Measurements from ENCODE around the gene SGMS1. TPM values are rescaled to one million over a fixed set of nuclear protein-coding genes. Genes with fewer than 3 reads are reported as not detected.

The SGMS1 gene
- total RNA-seq, 4 donors from 2014 or later = 80.8 to 98.9 (median 90.7) TPM

DNA sequence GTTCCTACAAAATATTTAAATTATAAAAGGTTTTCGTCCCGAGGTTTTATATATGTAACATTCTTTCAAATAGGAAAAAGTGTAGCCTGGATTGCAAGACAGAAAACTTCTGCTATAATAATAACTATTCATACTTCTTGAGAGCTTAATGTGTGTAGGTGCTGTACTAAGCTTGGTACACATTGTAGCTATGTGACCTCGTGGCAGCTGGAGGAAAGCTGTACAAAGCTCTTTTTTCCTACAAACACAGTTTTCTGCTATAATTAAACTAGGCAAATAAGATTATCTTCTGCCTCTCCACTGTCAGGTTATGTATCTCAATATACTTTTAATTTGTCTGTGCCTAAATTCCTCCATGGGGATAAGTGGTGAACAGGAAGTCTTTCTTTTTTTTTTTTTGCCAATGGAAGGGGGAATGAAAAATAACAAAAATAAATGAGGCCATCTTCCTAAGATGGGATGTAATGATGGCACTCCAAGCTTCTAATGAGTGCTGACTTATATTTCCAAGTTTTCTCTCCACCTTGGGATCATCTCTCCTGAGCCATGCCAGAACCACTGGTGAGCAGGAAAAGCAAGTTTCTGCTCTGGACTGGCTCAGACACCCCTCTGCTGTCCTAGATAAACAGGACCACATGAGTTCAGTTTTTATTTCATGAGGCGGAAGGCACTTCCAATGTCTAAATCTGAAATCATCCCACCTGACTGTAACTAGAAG, 9.9 kb downstream of the SGMS1 start:
- no peaks in the 10 kb centered on the region for H3K27me3 ChIP-seq
- H3K9me3 ChIP-seq = no peaks in the 10 kb centered on the region
- intact Hi-C loops (cut with DNase I) = loop anchor here (5.0 kb wide), 1 partner anchor 47 kb away; no protein-coding TSS in a partner anchor
- peaks cover 51 to 70% of the 10 kb centered on the region in 2 donors for H3K4me1 ChIP-seq
- H3K27ac ChIP-seq = peak overlapping the region; percentile 49 to 79 (median 78)
- TF ChIP-seq POLR2A (IDR thresholded peaks at IDR 0.05) = no peak
- TF ChIP-seq, protein P1, sequence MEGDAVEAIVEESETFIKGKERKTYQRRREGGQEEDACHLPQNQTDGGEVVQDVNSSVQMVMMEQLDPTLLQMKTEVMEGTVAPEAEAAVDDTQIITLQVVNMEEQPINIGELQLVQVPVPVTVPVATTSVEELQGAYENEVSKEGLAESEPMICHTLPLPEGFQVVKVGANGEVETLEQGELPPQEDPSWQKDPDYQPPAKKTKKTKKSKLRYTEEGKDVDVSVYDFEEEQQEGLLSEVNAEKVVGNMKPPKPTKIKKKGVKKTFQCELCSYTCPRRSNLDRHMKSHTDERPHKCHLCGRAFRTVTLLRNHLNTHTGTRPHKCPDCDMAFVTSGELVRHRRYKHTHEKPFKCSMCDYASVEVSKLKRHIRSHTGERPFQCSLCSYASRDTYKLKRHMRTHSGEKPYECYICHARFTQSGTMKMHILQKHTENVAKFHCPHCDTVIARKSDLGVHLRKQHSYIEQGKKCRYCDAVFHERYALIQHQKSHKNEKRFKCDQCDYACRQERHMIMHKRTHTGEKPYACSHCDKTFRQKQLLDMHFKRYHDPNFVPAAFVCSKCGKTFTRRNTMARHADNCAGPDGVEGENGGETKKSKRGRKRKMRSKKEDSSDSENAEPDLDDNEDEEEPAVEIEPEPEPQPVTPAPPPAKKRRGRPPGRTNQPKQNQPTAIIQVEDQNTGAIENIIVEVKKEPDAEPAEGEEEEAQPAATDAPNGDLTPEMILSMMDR (IDR thresholded peaks at IDR 0.05) = no peak
- WGBS, 2 donors = 60 to 66% methylated on average over 4 of the region's 4 CpGs
- DNase-seq = peak; percentile 49 to 56
- H3K36me3 ChIP-seq = no peaks in the 10 kb centered on the region
- no peak overlapping the region for H3K4me3 ChIP-seq (replicated peaks in 1 of 3)

DNA sequence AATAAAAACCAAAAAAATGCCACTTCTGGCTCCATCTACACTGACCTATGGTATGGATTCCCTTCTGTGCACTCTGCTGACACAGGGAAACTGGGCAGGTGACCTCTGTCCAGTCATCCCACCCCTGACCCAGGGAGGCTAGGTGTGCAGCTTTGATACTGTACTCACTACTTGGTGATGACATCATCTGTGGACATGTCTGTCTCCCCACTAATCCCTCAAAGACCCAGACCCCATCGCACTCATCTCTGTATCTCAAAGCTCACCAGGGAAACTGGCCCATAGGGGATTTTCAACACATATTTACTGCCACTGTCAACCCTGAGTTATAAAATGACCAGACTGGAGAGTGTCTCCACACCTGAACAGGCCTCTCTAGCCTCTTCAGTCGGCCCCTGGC, 10.6 kb downstream of the SGMS1 start:
- no peak overlapping the region for H3K4me3 ChIP-seq (replicated peaks in 1 of 3)
- intact Hi-C loops (cut with DNase I) = loop anchor here (5.0 kb wide), 1 partner anchor 46 kb away; no protein-coding TSS in a partner anchor
- peak in 1 of 2 donors; percentile 45 for DNase-seq
- H3K27me3 ChIP-seq = no peaks in the 10 kb centered on the region
- peak overlapping the region; percentile 49 to 79 (median 78) for H3K27ac ChIP-seq
- TF ChIP-seq POLR2A (IDR thresholded peaks at IDR 0.05) = no peak
- TF ChIP-seq, protein P1 (IDR thresholded peaks at IDR 0.05) = no peak
- H3K4me1 ChIP-seq = peaks cover 49 to 69% of the 10 kb centered on the region in 2 donors
- H3K9me3 ChIP-seq = no peaks in the 10 kb centered on the region
- 53 to 56% methylated on average over 2 of the region's 2 CpGs for WGBS, 2 donors
- H3K36me3 ChIP-seq = no peaks in the 10 kb centered on the region

DNA sequence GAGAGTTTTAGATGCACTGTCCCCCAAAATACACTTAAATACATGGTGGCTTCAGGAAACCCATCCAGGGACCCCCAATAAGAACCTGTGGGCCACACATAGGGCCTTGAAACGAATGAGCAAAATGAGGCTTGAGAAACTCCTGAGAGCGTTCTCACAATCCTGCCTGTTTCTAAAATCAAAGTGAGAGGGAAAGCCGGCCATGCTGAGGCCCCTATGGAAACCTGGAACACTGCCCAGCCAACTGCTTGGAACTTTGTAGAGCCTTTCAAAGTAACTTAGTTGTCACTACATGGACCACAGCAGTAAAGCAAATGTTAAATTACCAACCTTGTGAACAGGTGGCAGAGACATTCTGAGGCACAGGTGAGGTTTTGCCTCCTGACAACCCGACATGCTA, 13.4 kb downstream of the SGMS1 start:
- DNase-seq = peak; percentile 72 to 81
- Histone ChIP-seq H3K27me3 (no peaks in the 10 kb centered on the region), H3K4me3 (replicated peaks in 1 of 3) (no peak overlapping the region), H3K9me3 (no peaks in the 10 kb centered on the region), H3K27ac (peak overlapping the region in 2 of 3 donors; percentile 20 to 31), H3K36me3 (no peaks in the 10 kb centered on the region), H3K4me1 (peaks cover 65 to 79% of the 10 kb centered on the region in 2 donors)
- 26 to 53% methylated on average over 4 of the region's 4 CpGs for WGBS, 2 donors
- intact Hi-C loops (cut with DNase I) = loop anchor here (5.0 kb wide), 1 partner anchor 43 kb away; no protein-coding TSS in a partner anchor
- no peak for TF ChIP-seq POLR2A (IDR thresholded peaks at IDR 0.05)
- TF ChIP-seq, protein P1 (IDR thresholded peaks at IDR 0.05) = no peak

DNA sequence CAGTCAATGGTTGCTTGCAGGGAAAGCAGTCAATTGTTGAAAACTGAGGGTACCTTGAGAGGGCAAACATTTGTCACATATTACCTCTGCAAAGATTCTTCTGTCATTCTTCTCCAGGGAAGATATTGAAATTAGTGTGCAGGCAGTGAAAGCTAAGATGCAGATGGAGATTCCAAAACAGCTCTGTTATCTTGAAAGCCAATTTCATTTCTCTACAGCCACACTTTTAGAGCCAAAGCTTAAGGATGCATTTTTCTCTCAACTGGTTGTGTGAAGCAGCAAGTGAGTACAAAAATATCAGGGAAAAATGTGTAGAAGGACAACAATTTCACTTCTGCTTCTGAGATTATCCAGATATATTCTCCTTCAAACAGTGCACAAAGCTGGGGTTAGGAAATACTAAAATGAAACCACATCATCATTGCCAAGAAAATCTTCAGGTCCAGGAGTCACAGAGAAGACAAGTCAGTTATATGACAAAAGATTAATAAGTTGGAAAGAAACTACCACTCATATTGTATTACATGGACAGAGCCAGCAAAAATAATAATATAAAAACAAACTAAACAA, 16.3 kb downstream of the SGMS1 start:
- TF ChIP-seq, protein P1 (IDR thresholded peaks at IDR 0.05) = no peak
- TF ChIP-seq POLR2A (IDR thresholded peaks at IDR 0.05) = no peak
- H3K9me3 ChIP-seq = no peaks in the 10 kb centered on the region
- H3K27me3 ChIP-seq = no peaks in the 10 kb centered on the region
- peaks cover 66 to 78% of the 10 kb centered on the region in 2 donors for H3K4me1 ChIP-seq
- H3K4me3 ChIP-seq (replicated peaks in 1 of 3) = no peak overlapping the region
- intact Hi-C loops (cut with DNase I) = no loop called here
- DNase-seq = no peak
- peak overlapping the region; percentile 10 to 31 (median 11) for H3K27ac ChIP-seq
- H3K36me3 ChIP-seq = no peaks in the 10 kb centered on the region

DNA sequence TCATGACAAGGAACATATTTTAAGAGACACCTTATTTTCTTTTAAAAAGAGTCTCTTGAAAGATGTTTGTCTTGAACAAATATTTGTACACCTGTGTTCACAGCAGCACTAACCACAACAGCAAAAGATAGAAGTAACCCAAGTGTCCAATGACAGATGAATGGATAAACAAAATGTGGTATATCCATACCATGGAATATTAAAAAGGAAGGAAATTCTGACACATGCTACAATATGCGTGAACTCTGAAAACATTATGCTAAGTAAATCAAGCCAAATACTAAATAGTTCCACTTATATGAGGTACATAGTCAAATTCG, 17.8 kb downstream of the SGMS1 start:
- TF ChIP-seq POLR2A (IDR thresholded peaks at IDR 0.05) = no peak
- TF ChIP-seq, protein P1 (IDR thresholded peaks at IDR 0.05) = no peak
- intact Hi-C loops (cut with DNase I) = no loop called here
- H3K27ac ChIP-seq = peak overlapping the region in 2 of 3 donors; percentile 69 to 75
- no peaks in the 10 kb centered on the region for H3K36me3 ChIP-seq
- peaks cover 66 to 77% of the 10 kb centered on the region in 2 donors for H3K4me1 ChIP-seq
- no peak for DNase-seq
- H3K4me3 ChIP-seq (replicated peaks in 1 of 3) = no peak overlapping the region
- H3K27me3 ChIP-seq = no peaks in the 10 kb centered on the region
- WGBS, 2 donors = 87 to 88% methylated on average over 2 of the region's 2 CpGs
- no peaks in the 10 kb centered on the region for H3K9me3 ChIP-seq
